Measurements from ENCODE around the gene STK32B. TPM values are rescaled to one million over a fixed set of nuclear protein-coding genes. Genes with fewer than 3 reads are reported as not detected.

STK32B gene
- total and polyA plus RNA-seq, 2 of the 8 experiments (the other 6 are each of a cell fraction or from before 2014, with no cell fraction given): 2.3 to 2.5 TPM

GRCh38 chr4:5212255-5213013 lies 161.2 kb downstream of the STK32B start:
- no peak overlapping the region for H2AK5ac ChIP-seq (ENCODE audit: low read depth, low read length)
- H4K20me1 ChIP-seq (replicated peaks in 1 of 2; ENCODE audit: control insufficient read depth in 1 of 2, insufficient read depth in 2 of 2, low read length in 2 of 2): no peaks in the 10 kb centered on the region
- FAIRE-seq (no peak), DNase-seq (ENCODE audit: low read depth in 1 of 2, low spot score in 2 of 2) (no peak)
- no peak overlapping the region for H2BK15ac ChIP-seq (ENCODE audit: low read length)
- 95% methylated on average over 14 of the region's 14 CpGs; no CpG with 5 or more reads in 1 of the 2 experiments for WGBS, 2 experiments (ENCODE audit: extremely low coverage in 1 of 2, insufficient coverage in 1 of 2, insufficient read length in 1 of 2, insufficient replicate concordance in 2 of 2, low coverage in 1 of 2, low lambda C conversion rate in 2 of 2, missing lambda C conversion rate in 1 of 2)
- H2BK120ac ChIP-seq (replicated peaks; ENCODE audit: low read depth, low read length): no peak overlapping the region
- no peak overlapping the region for H3K4ac ChIP-seq (replicated peaks; ENCODE audit: insufficient read length, low read depth, low read length)
- no peak overlapping the region for H3K27ac ChIP-seq (ENCODE audit: low read depth, low read length)
- H4K91ac ChIP-seq (replicated peaks; ENCODE audit: insufficient read length, low read length): no peak overlapping the region
- H4K5ac ChIP-seq (ENCODE audit: insufficient read length, low read depth, low read length): no peak overlapping the region
- no peak overlapping the region for H3K14ac ChIP-seq (ENCODE audit: insufficient read length)
- no peak overlapping the region for H3K56ac ChIP-seq (replicated peaks; ENCODE audit: insufficient read length, low read depth, low read length)
- H3K4me1 ChIP-seq (replicated peaks in 1 of 4; ENCODE audit: control insufficient read depth in 3 of 4, insufficient read depth in 4 of 4, low read length in 3 of 4): peaks cover 0 to 2% (median 0%) of the 10 kb centered on the region in 4 experiments; a peak in 1 of 7 replicates
- no peak overlapping the region for H2AFZ ChIP-seq (ENCODE audit: low read length)
- no peaks in the 10 kb centered on the region for H3K9me3 ChIP-seq (ENCODE audit: insufficient read depth in 2 of 2, low read depth in 1 of 2, low read length in 1 of 2)
- no peaks in the 10 kb centered on the region for H3K27me3 ChIP-seq (replicated peaks in 1 of 4; ENCODE audit: control insufficient read depth in 3 of 4, extremely low read depth in 1 of 4, insufficient read depth in 3 of 4, low read length in 3 of 4)
- no peaks in the 10 kb centered on the region for H3K79me1 ChIP-seq (ENCODE audit: low read depth, low read length)
- no peak for TF ChIP-seq FOSL1 (IDR thresholded peaks at IDR 0.05; ENCODE audit: insufficient read depth, low read depth, low read length)
- TF ChIP-seq EGR1 (IDR thresholded peaks at IDR 0.05; ENCODE audit: borderline replicate concordance, low read depth, low read length): no peak
- TF ChIP-seq, protein P1, sequence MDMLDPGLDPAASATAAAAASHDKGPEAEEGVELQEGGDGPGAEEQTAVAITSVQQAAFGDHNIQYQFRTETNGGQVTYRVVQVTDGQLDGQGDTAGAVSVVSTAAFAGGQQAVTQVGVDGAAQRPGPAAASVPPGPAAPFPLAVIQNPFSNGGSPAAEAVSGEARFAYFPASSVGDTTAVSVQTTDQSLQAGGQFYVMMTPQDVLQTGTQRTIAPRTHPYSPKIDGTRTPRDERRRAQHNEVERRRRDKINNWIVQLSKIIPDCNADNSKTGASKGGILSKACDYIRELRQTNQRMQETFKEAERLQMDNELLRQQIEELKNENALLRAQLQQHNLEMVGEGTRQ (IDR thresholded peaks at IDR 0.05; ENCODE audit: low read length): no peak
- no peak for TF ChIP-seq SP2 (IDR thresholded peaks at IDR 0.05; ENCODE audit: low read length)
- H3K18ac ChIP-seq (ENCODE audit: extremely low read depth, low read length): no peak overlapping the region
- H2BK5ac ChIP-seq (ENCODE audit: low read depth, low read length): no peak overlapping the region
- ChIA-PET CTCF (ENCODE audit: partially characterized antibody) (interaction anchor here (1.3 kb wide), 1 partner anchor 9 kb away, joined by 7 read pairs; no protein-coding TSS in a partner anchor), POLR2A (ENCODE audit: partially characterized antibody) (no interaction called here)
- no peak overlapping the region for H2BK12ac ChIP-seq (ENCODE audit: low read depth, low read length)
- H4K8ac ChIP-seq (ENCODE audit: extremely low read depth, insufficient read depth, low read length): no peak overlapping the region
- H2BK20ac ChIP-seq (ENCODE audit: low read length): no peak overlapping the region
- H3K9ac ChIP-seq (replicated peaks in 1 of 4; ENCODE audit: extremely low read depth in 1 of 4, low read depth in 3 of 4, low read length in 3 of 4): no peak overlapping the region
- no peak overlapping the region for H3K4me3 ChIP-seq (ENCODE audit: extremely low read depth in 1 of 4, insufficient read depth in 2 of 4, low read depth in 3 of 4, low read length in 4 of 4)
- no peaks in the 10 kb centered on the region for H3K79me2 ChIP-seq (ENCODE audit: control insufficient read depth in 1 of 2, insufficient read depth in 2 of 2, low read length in 2 of 2)
- no peaks in the 10 kb centered on the region for H3K23me2 ChIP-seq (ENCODE audit: low read depth, low read length)
- no peak overlapping the region for H3K23ac ChIP-seq (ENCODE audit: insufficient read length)
- H3K36me3 ChIP-seq (ENCODE audit: control insufficient read depth in 2 of 4, insufficient read depth in 4 of 4, low read length in 3 of 4): no peaks in the 10 kb centered on the region
- no peak overlapping the region for H3K4me2 ChIP-seq (ENCODE audit: insufficient read depth in 1 of 2, low read depth in 2 of 2, low read length in 2 of 2)

Data from H1 (cell line).